Suprapubic skin (tissue), 4 donors: Measurements from ENCODE around the gene MRPL22. TPM values are rescaled to one million over a fixed set of nuclear protein-coding genes. Genes with fewer than 3 reads are reported as not detected.

ENCODE experiments used
- DNase-seq, 2 donors: peaks; one replicate each; pipeline ENCODE4 v3.0.0-alpha.2; 2019; ENCODE audit warnings: low spot score in 2 of 2
- H3K27ac ChIP-seq: fragments of 200-600 bp; sonication (generic); one replicate; pipeline ENCODE4 v1.5.1; 2019
- H3K27me3 ChIP-seq: fragments of 200-600 bp; sonication (generic); one replicate; pipeline ENCODE4 v1.5.1; 2019
- H3K36me3 ChIP-seq: fragments of 200-600 bp; sonication (generic); one replicate; pipeline ENCODE4 v1.5.1; 2019
- H3K4me1 ChIP-seq: fragments of 200-600 bp; sonication (generic); one replicate; pipeline ENCODE4 v1.5.1; 2019
- H3K4me3 ChIP-seq: fragments of 200-600 bp; sonication (generic); one replicate; pipeline ENCODE4 v1.5.1; 2019; ENCODE audit warnings: mild to moderate bottlenecking
- H3K9me3 ChIP-seq: fragments of 200-600 bp; sonication (generic); one replicate; pipeline ENCODE4 v1.5.1; 2019
- CTCF ChIP-seq, 2 donors: fragments of 200-600 bp in 1 of 2; fragments of 450-650 bp in 1 of 2; sonication (generic) in 1 of 2; IDR thresholded peaks; one replicate each; pipeline ENCODE4 v1.5.1; 2016 to 2019; ENCODE audit warnings: antibody characterized with exemption in 2 of 2, mild to moderate bottlenecking in 1 of 2, moderate library complexity in 1 of 2
- EP300 ChIP-seq: sonication (generic); formaldehyde crosslinking; IDR thresholded peaks from one replicate; pipeline ENCODE4 v1.6.1; 2017; ENCODE audit warnings: antibody characterized with exemption
- POLR2A ChIP-seq, 2 donors: fragments of 450-650 bp; IDR thresholded peaks; one replicate each; pipeline ENCODE4 v1.6.1; 2017; ENCODE audit warnings: antibody characterized with exemption in 2 of 2, mild to moderate bottlenecking in 2 of 2, moderate library complexity in 2 of 2
- POLR2AphosphoS5 ChIP-seq, 3 donors: sonication (generic); formaldehyde crosslinking; IDR thresholded peaks; one replicate each; pipeline ENCODE4 v1.6.1; 2017; ENCODE audit warnings: antibody characterized with exemption in 3 of 3
- WGBS: methylation state at CpG from one replicate; pipeline ENCODE4 v1.1.5; 2018; 5-methylcytosine and 5-hydroxymethylcytosine counted together
- total RNA-seq, 4 donors: library from RNA; depleted of rRNA; stranded (reverse); fragments of >200 nt; gene quantifications; one replicate each; pipeline ENCODE4 v1.1.0, GENCODE V29; 2016

The MRPL22 gene
- total RNA-seq, 4 donors from 2014 or later = 12.2 to 30.2 (median 21.7) TPM

DNA sequence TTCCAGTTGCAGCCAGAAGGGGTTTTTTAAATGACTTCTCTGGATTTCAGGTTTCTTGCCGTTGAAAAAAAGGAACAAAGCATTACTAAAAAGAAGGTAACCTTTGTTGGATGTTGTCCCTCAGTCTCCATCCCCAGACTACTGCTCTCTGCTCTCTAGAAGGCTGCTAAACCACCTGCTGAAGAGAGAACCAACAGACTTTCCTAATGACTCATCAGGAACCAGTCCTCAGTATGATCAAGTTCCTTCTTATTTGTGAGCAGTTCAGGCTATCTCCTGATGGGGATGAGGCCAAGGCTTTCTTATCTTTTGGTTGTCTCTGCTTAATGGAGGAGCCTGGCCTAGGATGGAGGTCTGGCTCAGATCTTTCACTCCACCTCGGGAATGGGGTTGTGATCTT, 76.7 kb downstream of the MRPL22 start:
- no peak for DNase-seq
- H3K36me3 ChIP-seq = no peaks in the 10 kb centered on the region
- no peak overlapping the region for H3K4me3 ChIP-seq
- H3K27me3 ChIP-seq = peaks cover 6% of the 10 kb centered on the region
- H3K27ac ChIP-seq = no peak overlapping the region
- WGBS = 60% methylated on average over 2 of the region's 2 CpGs
- no peaks in the 10 kb centered on the region for H3K9me3 ChIP-seq
- H3K4me1 ChIP-seq = no peaks in the 10 kb centered on the region
- TF ChIP-seq POLR2AphosphoS5 (IDR thresholded peaks at IDR 0.05) (no peak), POLR2A (IDR thresholded peaks at IDR 0.05) (no peak), EP300 (no peak), CTCF (IDR thresholded peaks at IDR 0.05) (no peak)

Other genes with a start within 250 kb of the MRPL22 start
- gene LARP1, start 185.7 kb upstream of the MRPL22 start, total RNA-seq = 100 to 1,000 TPM in 3 of 4 donors, 10 to 100 TPM in 1; 98.5 to 127 (median 110) TPM
- gene FAXDC2, start 90.5 kb upstream of the MRPL22 start, total RNA-seq = 10 to 100 TPM; 27.1 to 62.1 (median 40.8) TPM
- 10 to 100 TPM; 55.3 to 83.5 (median 76.6) TPM for gene CNOT8, start 82.4 kb upstream of the MRPL22 start, total RNA-seq
- gene GEMIN5, start 2.9 kb upstream of the MRPL22 start, total RNA-seq = 10 to 100 TPM; 14.7 to 26.8 (median 17.9) TPM
- under 1 TPM in 1 of 4 donors, not detected in 3; 0.72 TPM for gene KIF4B, start 72.7 kb downstream of the MRPL22 start, total RNA-seq